BE2C (cell line): Measurements from ENCODE around the gene SLC26A9.
A peak's percentile ranks its signal among the peaks of the same experiment; 100 is the strongest.

Experiments used
- DNase-seq: peaks from one replicate; pipeline ENCODE4 v3.0.0-alpha.2; 2020
- H3K27me3 ChIP-seq: fragments of 250-450 bp; sonication (Bioruptor Pico); 2 replicates; pipeline ENCODE4 v1.5.1; 2020; ENCODE audit warnings: mild to moderate bottlenecking
- H3K36me3 ChIP-seq: fragments of 250-450 bp; sonication (Bioruptor Pico); 2 replicates; pipeline ENCODE4 v1.5.1; 2020; ENCODE audit warnings: mild to moderate bottlenecking
- H3K4me1 ChIP-seq: fragments of 250-450 bp; sonication (Bioruptor Pico); 2 replicates; pipeline ENCODE4 v1.5.1; 2020
- H3K4me3 ChIP-seq: 2 replicates; pipeline ENCODE4 v1.5.1; 2011; ENCODE audit warnings: low read depth, low read length
- H3K9me3 ChIP-seq: fragments of 250-450 bp; sonication (Bioruptor Pico); 2 replicates; pipeline ENCODE4 v1.5.1; 2020
- TF ChIP-seq, protein P1 (sequence below): IDR thresholded peaks from 2 replicates; pipeline ENCODE4 v1.5.1; 2012; ENCODE audit warnings: mild to moderate bottlenecking, low read depth, low read length

SLC26A9 gene

GRCh38 chr1:205939690-205940330 is 3.4 kb downstream of the SLC26A9 start:
- H3K36me3 ChIP-seq = no peaks in the 10 kb centered on the region
- peak; percentile 58 for DNase-seq
- H3K9me3 ChIP-seq = no peaks in the 10 kb centered on the region
- TF ChIP-seq, protein P1, sequence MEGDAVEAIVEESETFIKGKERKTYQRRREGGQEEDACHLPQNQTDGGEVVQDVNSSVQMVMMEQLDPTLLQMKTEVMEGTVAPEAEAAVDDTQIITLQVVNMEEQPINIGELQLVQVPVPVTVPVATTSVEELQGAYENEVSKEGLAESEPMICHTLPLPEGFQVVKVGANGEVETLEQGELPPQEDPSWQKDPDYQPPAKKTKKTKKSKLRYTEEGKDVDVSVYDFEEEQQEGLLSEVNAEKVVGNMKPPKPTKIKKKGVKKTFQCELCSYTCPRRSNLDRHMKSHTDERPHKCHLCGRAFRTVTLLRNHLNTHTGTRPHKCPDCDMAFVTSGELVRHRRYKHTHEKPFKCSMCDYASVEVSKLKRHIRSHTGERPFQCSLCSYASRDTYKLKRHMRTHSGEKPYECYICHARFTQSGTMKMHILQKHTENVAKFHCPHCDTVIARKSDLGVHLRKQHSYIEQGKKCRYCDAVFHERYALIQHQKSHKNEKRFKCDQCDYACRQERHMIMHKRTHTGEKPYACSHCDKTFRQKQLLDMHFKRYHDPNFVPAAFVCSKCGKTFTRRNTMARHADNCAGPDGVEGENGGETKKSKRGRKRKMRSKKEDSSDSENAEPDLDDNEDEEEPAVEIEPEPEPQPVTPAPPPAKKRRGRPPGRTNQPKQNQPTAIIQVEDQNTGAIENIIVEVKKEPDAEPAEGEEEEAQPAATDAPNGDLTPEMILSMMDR = peak; percentile 31
- no peaks in the 10 kb centered on the region for H3K4me1 ChIP-seq
- H3K27me3 ChIP-seq = peaks cover 28% of the 10 kb centered on the region
- no peak overlapping the region for H3K4me3 ChIP-seq

GRCh38 chr1:205938682-205939081 is 4.6 kb downstream of the SLC26A9 start:
- H3K4me1 ChIP-seq = no peaks in the 10 kb centered on the region
- no peak for DNase-seq
- TF ChIP-seq, protein P1 = no peak
- H3K36me3 ChIP-seq = no peaks in the 10 kb centered on the region
- H3K4me3 ChIP-seq = no peak overlapping the region
- no peaks in the 10 kb centered on the region for H3K9me3 ChIP-seq
- H3K27me3 ChIP-seq = peaks cover 37% of the 10 kb centered on the region

GRCh38 chr1:205936846-205937586 is 6.2 kb downstream of the SLC26A9 start:
- no peak for DNase-seq
- TF ChIP-seq, protein P1 = no peak
- Histone ChIP-seq H3K4me3 (no peak overlapping the region), H3K27me3 (peaks cover 44% of the 10 kb centered on the region), H3K36me3 (no peaks in the 10 kb centered on the region), H3K4me1 (no peaks in the 10 kb centered on the region), H3K9me3 (no peaks in the 10 kb centered on the region)

DNA sequence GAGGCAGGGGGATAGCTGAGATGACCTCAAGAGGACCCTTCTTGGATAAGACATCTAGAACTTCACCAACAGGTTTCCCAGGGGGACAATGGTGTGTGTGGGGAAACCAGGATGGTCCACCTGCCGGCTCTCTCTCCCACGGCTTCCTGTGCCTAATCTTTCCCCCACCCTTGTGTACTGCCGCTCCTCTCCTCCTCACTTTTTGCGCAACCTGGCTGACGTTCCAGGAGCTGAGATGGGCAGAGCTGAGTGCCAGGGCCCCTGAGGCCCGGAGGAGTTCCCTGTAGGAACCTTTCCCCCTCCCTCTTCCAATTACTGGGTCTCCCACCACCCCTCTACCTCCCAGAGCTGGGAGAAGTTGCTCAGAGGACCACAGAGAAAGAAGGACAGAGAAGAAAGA is 6.9 kb downstream of the SLC26A9 start:
- H3K4me3 ChIP-seq = no peak overlapping the region
- H3K27me3 ChIP-seq = peaks cover 44% of the 10 kb centered on the region
- no peaks in the 10 kb centered on the region for H3K36me3 ChIP-seq
- no peaks in the 10 kb centered on the region for H3K4me1 ChIP-seq
- TF ChIP-seq, protein P1 = no peak
- H3K9me3 ChIP-seq = no peaks in the 10 kb centered on the region
- no peak for DNase-seq

DNA sequence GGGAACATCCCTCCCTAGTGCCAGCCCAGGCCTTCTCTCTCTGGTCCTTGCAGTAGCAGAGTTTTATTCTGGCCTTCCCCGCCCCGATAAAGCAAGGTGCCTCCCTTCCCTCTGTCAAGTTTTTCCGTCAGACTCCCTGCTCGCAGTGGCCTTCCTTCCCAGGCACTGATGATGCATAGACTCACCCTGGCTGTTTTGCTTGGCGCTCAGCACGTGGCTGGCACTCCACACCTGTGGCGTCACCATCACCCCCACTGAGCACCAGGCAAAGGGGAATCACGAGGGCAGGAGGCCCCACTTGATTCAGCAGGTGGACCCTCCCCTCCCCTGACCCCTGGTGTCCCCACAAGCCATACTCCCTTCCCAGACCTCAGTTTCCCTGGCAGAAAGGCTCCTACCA is 7.4 kb downstream of the SLC26A9 start:
- Histone ChIP-seq H3K36me3 (no peaks in the 10 kb centered on the region), H3K27me3 (peaks cover 44% of the 10 kb centered on the region), H3K9me3 (no peaks in the 10 kb centered on the region), H3K4me1 (no peaks in the 10 kb centered on the region), H3K4me3 (no peak overlapping the region)
- TF ChIP-seq, protein P1 = no peak
- no peak for DNase-seq

GRCh38 chr1:205934788-205935187 is 8.5 kb downstream of the SLC26A9 start:
- no peaks in the 10 kb centered on the region for H3K36me3 ChIP-seq
- H3K9me3 ChIP-seq = no peaks in the 10 kb centered on the region
- no peaks in the 10 kb centered on the region for H3K4me1 ChIP-seq
- no peak overlapping the region for H3K4me3 ChIP-seq
- no peak for DNase-seq
- H3K27me3 ChIP-seq = peaks cover 44% of the 10 kb centered on the region
- TF ChIP-seq, protein P1 = no peak
